GM19372 (cell line): Measurements from ENCODE around the gene NELFE.
"Not testable (repeated sequence)": the region's sequence is repeated elsewhere in the genome, so short reads cannot be mapped to it uniquely, and the experiment has no call there.

Source experiments
- ATAC-seq: cut with Tn5 transposase; IDR thresholded peaks from one replicate; pipeline ENCODE4 v1.9.1; 2021; ENCODE audit warnings: mild to moderate bottlenecking, low read depth, moderate library complexity; ENCODE audit not compliant: unreplicated experiment

Gene NELFE

GRCh38 chr6:31919624-31920303 lies 39.0 kb downstream of the NELFE start:
- no peak for ATAC-seq

- ATAC-seq: no peak
These were observed 40.6 kb downstream of the NELFE start for GRCh38 chr6:31918069-31918720.

DNA sequence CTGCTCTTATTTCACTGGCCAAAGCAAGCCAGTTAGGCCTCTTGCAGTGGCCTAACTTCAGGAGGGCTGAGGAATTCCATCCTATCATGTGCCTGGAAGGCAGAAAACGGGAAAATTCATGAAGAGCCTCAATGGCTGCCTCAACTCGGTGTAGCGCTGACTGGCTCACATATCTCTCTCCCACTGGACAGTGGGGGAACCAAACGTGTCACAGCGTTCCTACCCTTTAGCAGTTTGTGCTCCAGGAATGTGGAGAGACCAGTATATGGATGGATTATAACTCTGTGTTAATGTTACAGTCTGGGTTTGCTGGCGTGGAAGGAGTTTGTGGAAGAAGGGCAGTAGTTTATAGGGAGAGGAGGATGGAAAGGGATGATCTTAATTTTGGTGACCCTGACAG lies 43.0 kb downstream of the NELFE start:
- ATAC-seq: no peak

DNA sequence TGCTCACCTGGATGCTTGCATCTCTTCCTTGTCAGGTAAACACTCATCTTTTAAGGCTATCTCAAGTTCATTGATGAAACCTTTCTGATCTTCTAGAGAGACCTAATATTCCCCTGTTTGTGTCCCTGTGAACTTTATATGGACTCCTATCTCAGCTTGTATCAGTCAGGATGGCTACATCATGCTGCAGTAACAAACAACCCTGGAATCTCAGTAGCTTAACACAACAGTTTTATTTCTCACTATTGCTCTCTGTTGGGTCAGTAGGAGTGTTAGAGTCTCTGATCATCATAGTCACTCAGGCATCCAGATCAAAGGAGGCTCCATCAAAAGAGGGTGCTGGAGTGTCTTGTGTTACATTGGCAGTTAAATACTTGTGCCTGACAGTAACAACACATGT lies 43.4 kb downstream of the NELFE start:
- ATAC-seq: no peak

- ATAC-seq: no peak
These were observed 46.8 kb downstream of the NELFE start for GRCh38 chr6:31911826-31912585.

- not testable (repeated sequence) for ATAC-seq
These were observed 49.5 kb downstream of the NELFE start for GRCh38 chr6:31909298-31909697.

DNA sequence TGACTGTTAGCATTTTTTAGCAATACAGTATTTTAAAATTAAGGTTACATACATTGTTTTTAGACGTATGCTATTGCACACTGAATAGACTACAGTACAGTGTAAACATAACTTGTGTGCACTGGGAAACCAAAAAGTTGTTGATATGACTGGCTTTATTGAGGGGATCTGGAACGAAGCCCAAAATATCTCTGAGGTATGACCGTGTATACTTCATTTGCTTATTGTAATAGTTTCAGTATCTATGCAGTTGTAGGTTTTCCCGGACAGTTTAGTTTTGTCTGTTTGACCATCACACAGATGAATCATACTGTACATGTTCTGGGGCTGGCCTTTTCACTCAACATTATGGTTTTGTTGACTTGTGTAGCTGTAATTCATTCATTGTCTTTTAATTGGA lies 50.0 kb downstream of the NELFE start:
- ATAC-seq: no peak

GRCh38 chr6:31908255-31908654 lies 50.5 kb downstream of the NELFE start:
- not testable (repeated sequence) for ATAC-seq

GRCh38 chr6:31907158-31907813 lies 51.5 kb downstream of the NELFE start:
- ATAC-seq: no peak

DNA sequence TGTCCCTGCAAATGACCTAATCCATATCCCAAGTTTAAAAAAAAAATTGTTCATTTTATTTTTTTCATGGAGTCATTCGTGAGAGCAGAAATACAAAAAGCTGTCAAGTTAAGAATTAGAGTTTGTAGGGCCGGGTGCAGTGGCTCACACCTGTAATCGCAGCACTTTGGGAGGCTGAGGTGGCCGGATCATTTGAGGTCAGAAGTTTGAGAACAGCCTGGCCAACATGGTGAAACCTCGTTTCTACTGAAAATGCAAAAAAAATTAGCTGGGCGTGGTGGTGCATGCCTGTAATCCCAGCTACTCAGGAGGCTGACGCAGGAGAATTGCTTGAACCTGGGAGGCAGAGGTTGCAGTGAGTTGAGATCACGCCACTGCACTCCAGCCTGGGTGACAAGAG lies 52.0 kb downstream of the NELFE start:
- ATAC-seq: not testable (repeated sequence)

- ATAC-seq: no peak
These were observed 52.6 kb downstream of the NELFE start for GRCh38 chr6:31906122-31906521.

GRCh38 chr6:31905041-31905440 lies 53.7 kb downstream of the NELFE start:
- ATAC-seq: no peak

GRCh38 chr6:31903957-31904356 lies 54.8 kb downstream of the NELFE start:
- no peak for ATAC-seq
